Measurements from ENCODE around the gene SLC5A10.
"Not testable (repeated sequence)": the region's sequence is repeated elsewhere in the genome, so short reads cannot be mapped to it uniquely, and the experiment has no call there.

Gene SLC5A10

DNA sequence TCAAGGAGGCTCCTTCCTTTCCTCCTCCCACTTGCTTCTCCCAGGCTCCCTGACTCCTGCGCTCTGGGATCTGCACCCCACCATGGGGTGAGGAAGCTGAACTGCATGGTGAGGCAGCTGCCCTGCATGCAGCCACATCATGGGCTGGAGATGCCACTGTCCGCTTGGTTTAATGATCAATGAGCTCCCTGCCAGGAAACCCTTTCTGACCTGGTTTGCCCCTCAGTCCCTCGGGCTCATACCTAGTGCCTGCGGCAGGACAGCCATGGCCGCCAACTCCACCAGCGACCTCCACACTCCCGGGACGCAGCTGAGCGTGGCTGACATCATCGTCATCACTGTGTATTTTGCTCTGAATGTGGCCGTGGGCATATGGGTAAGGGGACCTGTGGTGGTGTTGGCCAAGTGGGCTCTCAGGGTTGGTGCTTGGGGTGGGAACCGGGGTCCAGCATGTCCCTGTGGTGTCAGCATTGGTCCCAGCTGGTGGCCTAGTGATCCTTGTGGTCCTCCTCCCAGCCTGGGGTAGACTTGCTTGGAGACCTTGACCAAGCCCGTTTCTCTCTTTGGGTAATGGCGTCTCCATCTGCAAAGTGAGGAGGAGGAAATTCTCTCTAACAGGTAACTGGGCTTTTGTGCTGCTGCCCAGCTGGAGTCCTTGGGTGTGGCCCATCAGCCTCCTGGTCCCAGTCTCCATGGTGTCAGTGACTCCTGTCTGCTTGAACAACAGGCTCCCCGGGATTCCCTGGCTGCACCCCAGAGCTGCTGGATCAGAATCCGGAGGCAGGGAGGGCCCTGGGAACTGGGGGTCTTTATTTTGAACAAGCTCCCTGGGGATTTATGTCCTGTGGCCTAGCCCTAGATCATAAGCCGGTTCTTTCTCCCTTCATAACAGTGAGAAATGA, at the start of gene SLC5A10:
Gene SLC5A10 (plus strand): TSS at position 225 of the 902 bp plus-strand sequence. CDS start 41 bp downstream, at position 266.
- no peak for DNase-seq

DNA sequence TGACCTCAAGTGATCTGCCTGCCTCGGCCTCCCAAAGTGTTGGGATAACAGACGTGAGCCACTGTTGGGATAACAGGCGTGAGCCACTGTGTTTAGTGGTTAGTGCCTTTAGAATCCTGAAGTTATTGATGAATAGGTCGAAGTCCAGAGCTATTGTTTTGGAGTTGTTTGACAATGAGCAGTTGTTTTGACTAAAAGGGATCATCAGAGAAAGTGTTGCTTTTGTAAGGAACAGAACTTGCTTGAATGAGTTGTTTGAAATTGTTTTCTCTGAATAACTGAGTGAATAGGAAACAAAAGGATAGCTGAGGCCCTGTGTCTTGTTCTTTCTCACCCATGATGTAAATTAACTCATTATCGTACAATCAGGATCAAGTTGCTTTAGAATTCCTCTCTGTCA, 47.5 kb upstream of the SLC5A10 start:
- DNase-seq: no peak

DNA sequence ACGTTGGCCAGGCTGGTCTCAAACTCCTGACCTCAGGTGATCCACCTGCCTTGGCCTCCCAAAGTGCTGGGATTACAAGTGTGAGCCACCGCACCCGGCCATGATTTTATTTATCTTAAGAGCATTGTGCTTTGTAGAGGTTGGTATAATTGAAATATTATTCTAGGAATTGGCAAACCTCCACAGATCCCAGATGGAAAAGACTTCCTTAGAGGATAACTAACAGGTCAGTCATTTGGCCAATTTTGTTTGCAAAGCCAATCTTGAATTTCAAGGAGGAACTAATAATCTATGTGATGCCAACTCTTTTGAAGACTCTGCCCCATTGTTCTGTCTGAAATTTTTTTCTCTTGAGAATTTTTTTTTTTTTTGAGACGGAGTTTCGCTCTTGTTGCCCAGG, 46.7 kb upstream of the SLC5A10 start:
- no peak for DNase-seq

DNA sequence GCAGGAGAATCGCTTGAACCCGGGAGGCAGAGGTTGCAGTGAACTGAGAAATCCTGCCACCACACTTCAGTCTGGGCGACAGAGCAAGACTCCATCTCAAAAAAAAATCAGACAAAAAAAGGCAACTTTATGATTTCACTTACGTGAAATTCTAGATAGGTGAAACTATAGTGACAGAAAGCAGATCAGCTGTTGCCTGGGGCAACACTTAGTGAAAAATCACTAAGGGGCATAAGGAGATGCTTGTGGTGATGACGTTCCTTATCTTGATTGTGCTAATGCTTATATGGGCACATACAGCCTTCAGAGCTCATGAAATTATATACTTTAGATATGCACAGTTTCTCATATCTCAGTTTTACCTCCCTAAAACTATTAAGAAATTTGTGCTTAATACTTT, 41.6 kb upstream of the SLC5A10 start:
- DNase-seq: no peak

DNA sequence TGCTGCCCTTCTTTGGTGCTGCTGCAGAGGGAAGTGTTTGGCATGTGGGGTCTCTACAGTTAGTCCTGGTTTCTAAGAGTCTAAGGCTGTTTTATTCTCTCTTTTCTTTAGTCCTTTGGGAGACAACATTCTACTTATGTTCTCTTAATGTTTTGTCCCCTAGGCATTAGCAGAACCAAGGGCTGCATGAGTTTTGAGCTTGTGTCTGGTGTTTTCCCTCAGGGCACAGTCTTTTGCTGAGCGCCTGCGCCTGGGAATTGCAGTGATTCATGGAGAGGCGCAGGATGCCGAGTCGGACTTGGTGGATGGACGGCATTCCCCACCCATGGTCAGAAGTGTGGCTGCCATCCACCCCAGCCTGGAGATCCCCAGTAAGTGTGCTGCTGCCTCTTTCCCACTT, 41.1 kb upstream of the SLC5A10 start:
- no peak for DNase-seq

DNA sequence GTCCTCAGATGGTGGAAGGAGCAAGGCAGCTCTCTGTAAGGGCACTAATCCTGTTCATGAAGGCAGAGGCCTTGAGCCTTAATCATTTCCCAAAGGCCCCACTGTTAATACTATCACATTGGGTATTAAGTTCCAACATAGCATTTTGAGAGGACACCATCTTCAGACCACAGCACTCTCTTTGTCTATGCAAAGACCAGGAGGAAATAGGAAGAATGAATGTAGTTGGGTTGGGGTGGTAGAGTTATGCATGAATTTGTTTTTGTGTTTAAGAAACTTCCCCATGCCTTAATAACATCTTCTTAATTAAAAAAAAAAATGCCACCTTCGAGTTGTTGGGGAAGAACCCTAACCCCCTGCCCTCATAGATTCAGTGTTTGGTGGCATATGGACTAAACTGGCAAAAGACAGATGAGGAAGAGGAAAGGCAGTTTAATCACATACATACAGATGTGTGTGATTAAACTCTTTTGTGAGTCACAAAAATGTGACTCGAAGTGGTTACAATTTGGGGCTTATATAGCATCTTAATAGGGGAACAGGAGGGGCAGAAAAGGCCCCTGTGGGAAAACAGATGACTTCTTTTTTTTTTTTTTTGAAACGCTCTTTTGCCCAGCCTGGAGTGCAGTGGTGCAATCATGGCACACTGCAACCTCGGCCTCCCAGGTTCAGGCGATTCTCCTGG, 35.0 kb upstream of the SLC5A10 start:
- DNase-seq: peak; percentile 60 to 87 (median 80)

DNA sequence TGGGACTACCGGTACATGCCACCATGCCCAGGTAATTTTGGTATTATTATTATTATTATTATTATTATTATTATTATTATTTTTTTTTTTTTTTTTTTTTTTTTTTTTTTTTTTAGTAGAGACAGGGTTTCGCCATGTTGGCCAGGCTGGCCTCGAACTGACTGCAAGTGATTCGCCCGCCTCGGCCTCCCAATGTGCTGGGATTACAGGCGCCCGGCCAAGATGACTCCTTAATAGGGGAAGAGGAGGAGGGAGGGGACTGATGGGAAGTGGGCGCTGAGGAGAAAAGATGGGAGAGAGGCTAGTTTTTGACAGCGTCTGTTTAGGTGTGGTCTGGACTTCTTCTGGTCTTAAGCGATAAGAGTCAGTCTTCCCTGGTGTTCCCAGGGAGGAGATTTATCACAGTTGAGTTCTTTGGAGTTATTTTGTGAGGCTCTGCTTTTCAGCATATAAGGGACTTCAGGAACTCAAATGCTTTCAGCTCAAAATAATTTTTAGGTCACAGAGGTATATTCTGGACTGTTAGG, 34.4 kb upstream of the SLC5A10 start:
- no peak for DNase-seq

DNA sequence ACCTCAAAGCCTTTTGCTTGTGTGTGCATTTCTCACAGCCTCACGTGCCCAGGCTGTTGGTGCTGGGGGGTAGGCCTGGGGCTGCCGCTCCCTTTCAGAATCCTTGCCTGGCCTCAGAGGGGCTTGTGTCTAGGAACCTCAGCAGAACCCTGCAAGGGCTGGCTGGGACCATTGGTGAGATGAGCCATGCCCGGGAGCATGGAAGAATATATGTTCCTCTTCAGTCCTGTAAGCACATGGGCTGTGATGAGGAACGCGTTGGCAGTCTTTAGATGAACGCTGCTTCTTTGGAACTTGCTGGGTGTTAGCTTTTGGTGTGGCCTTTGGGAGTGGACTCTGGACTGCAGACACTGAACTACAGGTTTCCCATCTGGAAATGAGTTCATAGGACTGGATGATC, 32.0 kb upstream of the SLC5A10 start:
- no peak for DNase-seq

DNA sequence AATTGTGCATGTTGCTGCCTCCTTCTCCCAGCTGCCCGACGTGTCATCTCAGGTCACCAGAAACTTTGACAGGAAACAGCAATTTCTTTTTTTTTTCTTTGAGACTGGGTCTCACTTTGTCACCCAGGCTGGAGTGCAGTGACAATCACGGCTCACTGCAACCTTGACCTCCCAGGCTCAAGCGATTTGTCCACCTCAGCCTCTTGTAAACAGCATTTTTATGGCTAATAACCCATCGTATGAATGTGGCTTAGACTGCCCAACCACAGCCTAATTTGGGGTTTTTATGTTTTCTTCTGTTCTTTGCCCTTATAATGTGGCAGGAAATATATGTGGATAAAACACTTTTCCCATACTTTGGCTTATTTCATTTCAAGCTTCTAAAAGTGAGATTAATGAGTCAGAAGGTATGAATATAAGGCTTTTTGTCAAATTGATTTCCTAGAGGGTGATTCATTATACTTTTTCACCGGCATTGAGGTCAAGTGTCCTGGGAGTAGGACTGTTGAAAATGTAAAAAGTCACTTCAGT, 31.0 kb upstream of the SLC5A10 start:
- DNase-seq: no peak

DNA sequence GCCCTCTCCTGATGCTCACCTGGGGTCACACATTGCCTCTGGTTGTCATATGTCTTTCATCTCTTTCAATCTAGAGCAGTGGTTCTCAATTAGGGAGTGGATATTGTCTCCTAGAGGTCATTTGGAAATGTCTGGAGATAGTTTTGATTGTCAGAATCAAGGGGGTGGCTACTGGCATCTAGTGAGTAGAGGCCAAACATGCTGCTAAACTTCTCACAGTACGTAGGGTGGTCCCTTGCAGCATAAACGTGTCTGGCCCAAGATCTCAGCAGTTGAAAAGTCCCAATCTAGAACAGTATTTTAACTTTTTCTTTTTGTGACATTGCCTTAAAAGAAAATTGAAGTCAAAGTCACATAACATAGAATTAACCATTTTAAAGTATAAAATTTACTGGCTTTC, 30.5 kb upstream of the SLC5A10 start:
- DNase-seq: no peak

DNA sequence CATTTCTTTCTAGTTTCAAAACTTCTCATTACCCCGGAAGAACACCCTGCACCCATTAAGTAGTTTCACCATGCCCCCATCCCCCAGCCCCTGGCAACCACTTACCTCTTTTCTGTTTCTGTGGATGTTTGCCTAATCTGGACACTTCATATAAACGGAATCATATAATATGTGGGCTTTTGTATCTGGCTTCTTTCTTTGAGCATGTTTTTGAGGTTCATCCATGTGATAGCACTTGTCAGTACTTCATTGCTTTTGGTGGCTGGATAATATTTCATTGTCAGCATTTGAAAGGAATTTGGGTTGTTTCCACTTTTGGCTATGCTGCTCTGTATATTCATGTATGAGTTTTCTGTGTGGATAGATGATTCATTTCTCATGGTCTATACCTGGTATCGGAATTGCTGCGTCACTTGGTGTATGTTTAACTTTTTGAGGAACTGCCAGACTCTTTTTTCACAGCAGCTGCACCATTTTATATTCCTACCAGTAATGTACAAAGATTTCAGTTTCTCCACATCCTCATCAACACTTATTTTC, 30.0 kb upstream of the SLC5A10 start:
- DNase-seq: peak; percentile 26 to 63 (median 58)

DNA sequence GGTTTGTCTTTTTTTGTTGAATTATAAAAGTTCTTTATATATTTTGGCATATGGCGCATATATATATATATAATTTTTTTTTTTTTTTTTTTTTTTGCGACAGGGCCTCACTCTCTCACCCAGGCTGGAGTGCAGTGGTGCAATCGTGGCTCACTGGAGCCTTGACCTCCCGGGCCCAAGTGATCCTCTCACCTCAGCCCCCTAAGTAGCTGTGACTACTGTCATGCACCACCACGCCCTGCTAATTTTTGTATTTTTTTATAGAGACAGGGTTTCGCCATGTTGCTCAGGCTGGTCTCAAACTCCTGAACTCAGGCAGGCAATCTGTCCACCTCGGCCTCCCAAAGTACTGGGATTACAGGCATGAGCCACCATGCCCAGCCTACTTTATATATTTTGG, 29.4 kb upstream of the SLC5A10 start:
- not testable (repeated sequence) for DNase-seq

DNA sequence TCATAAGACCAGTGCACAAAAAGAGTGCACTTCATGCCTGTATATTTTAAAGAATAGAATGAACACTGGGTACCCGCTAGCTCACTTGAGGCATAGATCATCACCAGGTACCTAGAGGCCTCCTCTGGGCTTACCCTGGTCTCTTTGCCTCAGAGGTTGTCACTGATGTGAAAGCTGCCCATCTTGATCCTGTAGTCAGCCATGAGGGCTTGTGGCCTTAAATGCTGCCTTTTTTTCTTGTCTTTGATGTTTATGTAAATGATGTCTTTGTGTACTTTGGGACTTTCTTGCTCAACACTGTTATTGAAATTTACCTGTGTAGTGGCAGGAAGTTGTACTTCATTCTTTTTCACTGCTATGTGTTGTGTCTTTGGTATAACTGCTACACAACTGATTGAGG, 26.8 kb upstream of the SLC5A10 start:
- DNase-seq: no peak

DNA sequence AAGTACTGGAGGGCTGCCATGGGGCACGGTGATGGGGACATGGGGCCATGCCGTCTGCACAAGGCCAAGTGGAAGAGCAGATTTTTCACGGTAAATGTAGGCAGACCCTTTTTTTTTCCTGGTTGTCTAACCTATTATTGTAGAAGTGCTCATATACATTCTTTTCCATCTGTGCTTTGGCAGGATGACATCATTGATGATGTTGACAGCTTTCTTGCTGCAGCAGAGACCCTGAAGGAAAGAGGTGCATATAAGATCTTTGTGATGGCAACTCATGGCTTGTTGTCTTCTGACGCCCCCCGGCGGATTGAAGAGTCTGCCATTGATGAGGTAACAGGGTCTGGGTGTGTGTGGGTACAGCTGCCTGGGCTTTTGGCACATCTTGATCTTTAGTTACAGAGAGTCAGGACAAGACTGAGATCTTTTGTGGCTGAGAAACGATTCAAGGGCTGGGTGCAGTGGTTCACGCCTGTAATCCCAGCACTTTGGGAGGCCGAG, 23.3 kb upstream of the SLC5A10 start:
- no peak for DNase-seq

DNA sequence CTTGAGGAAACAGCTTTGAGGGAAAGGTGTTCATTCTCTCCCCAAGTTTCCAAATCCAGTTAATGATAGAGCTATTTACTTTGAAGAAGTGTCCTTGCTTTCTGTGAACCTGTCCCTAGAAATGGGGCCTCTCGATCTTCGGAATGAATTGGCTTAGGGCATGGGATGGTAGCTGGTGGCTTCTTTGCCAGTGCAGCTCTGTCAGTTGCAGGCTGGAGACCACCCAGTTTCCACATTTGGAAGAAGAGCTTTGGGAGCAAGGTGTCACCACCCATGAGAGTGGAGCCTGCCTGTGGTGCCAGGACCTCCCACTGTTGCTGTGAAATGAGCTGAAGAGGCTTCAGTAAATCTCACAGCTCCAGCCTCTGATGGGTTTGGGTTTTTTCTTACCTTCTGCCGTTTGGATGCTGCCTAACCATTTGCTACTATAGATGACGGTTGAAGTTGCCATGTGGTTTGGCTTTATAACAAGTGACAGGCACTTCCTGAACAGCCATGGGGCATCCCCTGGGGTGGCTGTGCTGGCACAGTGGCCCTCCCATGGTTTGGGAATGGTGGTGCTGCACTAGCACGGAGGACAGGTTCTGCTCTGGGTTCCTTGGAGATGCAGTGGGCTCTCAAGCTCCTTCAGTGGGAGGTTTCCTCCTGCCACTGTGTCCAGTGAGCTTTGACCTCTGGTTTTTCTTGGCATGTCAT, 19.5 kb upstream of the SLC5A10 start:
- DNase-seq: peak in 2 of 3 donors; percentile 17 to 20

DNA sequence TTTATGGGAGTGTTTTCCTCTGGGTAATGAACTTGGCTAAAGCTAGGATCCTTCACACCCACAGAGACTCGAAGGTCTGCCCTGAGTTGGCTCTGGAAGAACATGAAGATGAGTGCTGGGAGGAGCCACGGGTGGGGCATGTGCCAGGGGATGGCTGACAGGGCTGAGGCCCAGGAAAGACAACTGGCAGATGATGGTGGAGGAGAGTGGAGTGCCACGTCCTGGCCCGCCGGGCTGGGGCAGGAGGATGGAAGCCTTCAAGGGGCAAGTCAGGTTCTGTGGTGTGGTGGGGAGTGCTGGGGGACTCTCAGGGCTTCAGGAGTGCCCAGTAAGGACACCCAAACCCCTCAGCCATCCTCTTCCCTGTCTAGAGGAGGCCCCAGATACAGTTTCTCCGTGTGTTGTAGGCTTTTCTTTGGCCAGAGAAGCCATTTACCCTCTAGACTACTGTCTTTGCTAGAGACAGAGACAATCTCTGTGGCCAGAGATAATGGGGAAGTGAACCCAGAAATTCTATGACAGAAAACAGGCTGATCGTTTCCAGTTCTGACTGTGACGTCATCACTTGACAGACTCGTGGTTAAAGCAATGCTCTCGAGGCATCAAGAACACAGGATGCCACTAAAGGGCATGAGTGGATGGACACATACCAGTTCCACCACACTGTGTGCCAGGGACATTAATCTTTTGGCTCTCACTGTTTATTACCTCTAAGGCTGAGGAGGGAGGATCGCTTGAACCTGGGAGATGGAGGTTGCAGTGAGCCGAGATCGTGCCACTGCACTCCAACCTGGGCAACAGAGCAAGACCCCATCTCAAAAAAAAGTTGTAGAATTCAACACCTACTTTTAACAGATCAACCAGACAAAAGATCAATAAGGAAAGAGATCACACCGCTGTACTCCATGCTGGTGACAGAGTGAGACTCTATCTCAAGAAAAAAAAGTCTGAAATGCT, 18.6 kb upstream of the SLC5A10 start:
- peak; percentile 52 to 75 (median 73) for DNase-seq

DNA sequence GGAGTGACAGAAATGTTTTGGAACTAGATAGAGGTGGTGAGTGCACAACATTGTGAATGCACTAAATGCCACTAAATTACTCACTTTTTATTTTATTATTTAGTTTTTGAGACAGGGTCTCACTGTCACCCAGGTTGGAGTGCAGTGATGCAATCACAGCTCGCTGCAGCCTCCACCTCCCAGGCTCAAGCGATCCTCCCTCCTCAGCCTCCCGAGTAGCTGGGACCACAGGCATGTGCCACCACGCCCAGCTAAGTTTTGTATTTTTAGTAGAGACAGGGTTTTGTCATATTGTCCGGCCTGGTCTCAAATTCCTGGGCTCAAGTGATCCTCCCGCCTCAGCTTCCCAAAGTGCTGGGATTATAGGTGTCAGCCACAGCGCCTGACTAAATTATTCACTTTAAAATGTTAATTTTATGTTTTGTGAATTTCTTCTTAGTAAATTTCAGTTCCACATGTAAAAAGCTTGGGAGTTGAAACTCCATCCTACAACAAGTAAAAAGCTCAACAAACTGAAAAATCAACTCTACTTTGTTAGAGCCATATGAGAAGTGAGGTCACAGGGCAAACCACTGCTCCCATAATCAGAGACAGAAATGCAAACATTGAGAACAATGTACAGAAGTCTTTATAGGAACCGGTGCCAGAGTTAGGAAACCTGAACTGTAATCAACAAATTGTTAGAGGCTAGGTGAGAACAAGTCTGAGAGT, 13.8 kb upstream of the SLC5A10 start:
- no peak for DNase-seq

DNA sequence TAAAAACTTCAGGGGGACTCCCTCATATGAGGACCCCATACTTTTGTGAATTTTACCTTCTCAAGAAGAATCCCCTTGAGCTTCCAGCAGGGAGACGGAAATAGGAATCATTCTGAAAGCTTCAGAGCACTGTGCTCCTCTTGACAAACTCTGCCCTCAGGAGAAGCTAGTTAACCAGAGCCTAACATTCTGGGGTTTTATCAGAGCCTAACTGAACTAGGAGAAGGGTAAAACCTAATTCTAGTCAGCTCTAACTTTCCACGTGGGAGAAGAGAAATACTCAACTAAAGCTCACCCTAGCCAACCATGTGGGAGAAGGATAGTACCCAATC, 13.3 kb upstream of the SLC5A10 start:
- DNase-seq: no peak

DNA sequence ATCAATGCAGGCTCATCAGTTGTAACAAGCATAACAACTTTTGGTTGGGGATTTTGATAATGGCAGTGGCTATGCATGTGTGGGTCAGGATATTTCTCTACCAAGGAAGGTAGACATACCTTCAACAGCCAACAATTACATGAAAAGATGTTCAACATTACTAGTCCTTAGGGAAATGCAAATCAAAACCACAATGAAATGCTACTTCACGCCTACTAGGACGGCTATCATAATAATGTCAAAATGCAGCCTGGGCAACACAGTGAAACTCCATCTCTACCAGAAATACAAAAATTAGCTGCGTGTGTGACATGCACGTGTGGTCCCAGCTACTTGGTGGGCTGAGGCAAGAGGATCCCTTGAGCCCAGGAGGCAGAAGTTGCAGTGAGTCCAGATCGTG, 7.3 kb upstream of the SLC5A10 start:
- DNase-seq: no peak

DNA sequence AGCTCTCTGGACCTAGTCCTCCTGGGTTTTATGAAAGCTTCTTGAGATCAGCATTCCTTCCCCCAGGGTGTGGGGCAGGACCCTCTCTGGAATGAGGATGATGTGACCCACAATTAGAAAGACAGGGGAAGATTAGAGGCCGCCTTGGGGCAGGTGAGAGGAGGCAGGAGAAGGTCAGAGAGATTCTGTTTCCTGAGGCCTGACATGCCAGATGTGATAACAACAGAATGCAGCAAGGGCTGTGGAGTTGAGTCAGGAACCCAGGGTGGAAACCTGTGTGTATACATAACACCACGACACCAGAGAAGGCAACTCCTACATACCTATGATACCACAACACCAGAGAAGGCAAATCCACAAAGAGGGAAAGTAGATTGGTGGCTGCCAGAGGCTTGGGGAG, 5.4 kb upstream of the SLC5A10 start:
- no peak for DNase-seq

DNA sequence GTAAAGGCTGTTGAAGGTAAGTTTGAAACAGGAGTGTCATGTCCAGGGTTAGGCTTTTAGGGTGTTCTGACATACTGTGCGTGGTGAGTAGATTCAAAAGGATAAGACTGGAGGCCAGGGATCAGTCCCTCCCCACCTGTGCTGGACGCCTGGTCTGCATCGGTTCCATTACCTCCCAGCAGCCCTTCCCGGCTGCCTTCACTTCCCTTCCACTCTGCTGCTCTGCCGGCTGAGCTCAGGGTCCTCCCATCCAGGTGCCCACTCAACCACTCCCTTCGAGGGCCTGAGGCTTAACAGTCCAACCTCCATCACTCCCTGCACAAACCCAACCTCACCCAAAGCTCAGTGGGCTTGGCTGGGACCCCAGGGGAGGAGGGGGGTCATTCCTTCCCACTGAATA, 4.1 kb upstream of the SLC5A10 start:
- no peak for DNase-seq
